GM23338 (cell line): Measurements from ENCODE around the gene RSAD1. TPM values are rescaled to one million over a fixed set of nuclear protein-coding genes. Genes with fewer than 3 reads are reported as not detected.

ENCODE experiments used
- ATAC-seq: fragments of 200-7000 bp; cut with Tn5 transposase; 3 replicates; pipeline ENCODE4 v1.9.1; 2020
- DNase-seq: peaks from one replicate; pipeline ENCODE4 v3.0.0-alpha.2; 2015; ENCODE audit warnings: low spot score
- H2AFZ ChIP-seq: fragments of 200-600 bp; sonication (generic); 2 replicates; pipeline ENCODE4 v1.8.0; 2016; ENCODE audit warnings: antibody characterized with exemption, mild to moderate bottlenecking, moderate library complexity
- H3F3A ChIP-seq: fragments of 200-600 bp; sonication (generic); replicated peaks from 2 replicates; pipeline ENCODE4 v1.8.0; 2017; ENCODE audit warnings: antibody characterized with exemption, mixed run types, low read depth
- H3K27ac ChIP-seq: fragments of 200-600 bp; sonication (generic); 2 replicates; pipeline ENCODE4 v1.6.1; 2016; ENCODE audit warnings: low read depth
- H3K27me3 ChIP-seq: fragments of 200-600 bp; sonication (generic); 2 replicates; pipeline ENCODE4 v1.8.0; 2016; ENCODE audit warnings: mild to moderate bottlenecking, mixed run types, moderate library complexity; ENCODE audit not compliant: insufficient read depth
- H3K36me3 ChIP-seq: fragments of 200-600 bp; sonication (generic); 2 replicates; pipeline ENCODE4 v1.8.0; 2016; ENCODE audit warnings: mild to moderate bottlenecking; ENCODE audit not compliant: insufficient read depth
- H3K4me1 ChIP-seq: fragments of 200-600 bp; sonication (generic); 2 replicates; pipeline ENCODE4 v1.8.0; 2016; ENCODE audit warnings: mild to moderate bottlenecking, moderate library complexity; ENCODE audit not compliant: insufficient read depth
- H3K4me2 ChIP-seq: fragments of 200-600 bp; sonication (generic); 2 replicates; pipeline ENCODE4 v1.7.1; 2017; ENCODE audit warnings: mixed run types
- H3K4me3 ChIP-seq: fragments of 200-600 bp; sonication (generic); 2 replicates; pipeline ENCODE4 v1.6.1; 2016; ENCODE audit warnings: mixed run types
- H3K79me2 ChIP-seq: fragments of 200-600 bp; sonication (generic); replicated peaks from 2 replicates; pipeline ENCODE4 v1.8.0; 2017; ENCODE audit warnings: mild to moderate bottlenecking; ENCODE audit not compliant: insufficient read depth
- H3K9me2 ChIP-seq: fragments of 200-600 bp; sonication (generic); 2 replicates; pipeline ENCODE4 v1.8.0; 2017; ENCODE audit not compliant: insufficient read depth
- H4K20me1 ChIP-seq: fragments of 200-600 bp; sonication (generic); replicated peaks from 2 replicates; pipeline ENCODE4 v1.8.0; 2017; ENCODE audit warnings: mild to moderate bottlenecking; ENCODE audit not compliant: insufficient read depth
- H3K27ac Mint-ChIP-seq: 2 replicates; pipeline ENCODE4 v1.8.0; 2020; ENCODE audit warnings: inconsistent platforms, mild to moderate bottlenecking, moderate library complexity, mixed read lengths
- H3K27me3 Mint-ChIP-seq: 3 replicates; pipeline ENCODE4 v1.8.0; 2022; ENCODE audit warnings: low read depth, mild to moderate bottlenecking, moderate library complexity, mixed read lengths, inconsistent platforms; ENCODE audit not compliant: insufficient read depth, poor library complexity
- H3K36me3 Mint-ChIP-seq: 3 replicates; pipeline ENCODE4 v1.8.0; 2021; ENCODE audit warnings: low read depth, mild to moderate bottlenecking, inconsistent platforms, moderate library complexity, mixed read lengths
- H3K4me1 Mint-ChIP-seq: 3 replicates; pipeline ENCODE4 v1.8.0; 2020; ENCODE audit warnings: mild to moderate bottlenecking, inconsistent platforms, mixed read lengths
- H3K4me3 Mint-ChIP-seq: 3 replicates; pipeline ENCODE4 v1.8.0; 2021; ENCODE audit warnings: moderate library complexity, mild to moderate bottlenecking, inconsistent platforms, mixed read lengths
- H3K9me3 Mint-ChIP-seq: 3 replicates; pipeline ENCODE4 v1.8.0; 2020; ENCODE audit warnings: moderate library complexity, mild to moderate bottlenecking, inconsistent platforms, mixed read lengths
- CREB1 ChIP-seq: fragments of 250-450 bp; sonication (Bioruptor Pico); IDR thresholded peaks from 2 replicates; pipeline ENCODE4 v1.5.0; 2020; ENCODE audit warnings: low read depth, mild to moderate bottlenecking, moderate library complexity
- EZH2phosphoT487 ChIP-seq: fragments of 200-600 bp; sonication (generic); IDR thresholded peaks from one replicate; pipeline ENCODE4 v1.8.1; 2018; ENCODE audit warnings: antibody characterized with exemption; ENCODE audit not compliant: unreplicated experiment
- NANOG ChIP-seq: IDR thresholded peaks from 2 replicates; pipeline ENCODE4 v1.6.1; 2016; ENCODE audit warnings: antibody characterized with exemption, borderline replicate concordance
- POLR2AphosphoS5 ChIP-seq: IDR thresholded peaks from 2 replicates; pipeline ENCODE4 v1.6.1; 2016; ENCODE audit warnings: antibody characterized with exemption, low read depth
- STAT1 ChIP-seq: IDR thresholded peaks from one replicate; pipeline ENCODE4 v1.6.1; 2016; ENCODE audit warnings: antibody characterized with exemption; ENCODE audit not compliant: unreplicated experiment
- ZNF114 ChIP-seq: fragments of 250-450 bp; sonication (Bioruptor Pico); IDR thresholded peaks from 2 replicates; pipeline ENCODE4 v1.5.0; 2020; ENCODE audit warnings: mild to moderate bottlenecking, moderate library complexity
- ZNF331 ChIP-seq: fragments of 250-450 bp; sonication (Bioruptor Pico); IDR thresholded peaks from 2 replicates; pipeline ENCODE4 v1.5.0; 2020; ENCODE audit warnings: low read depth, mild to moderate bottlenecking, moderate library complexity
- polyA plus RNA-seq: library from polyadenylated mRNA; unstranded; fragments of >200 nt; fragmentation: Nextera tagmentation; extraction: Ambion mirVana; gene quantifications from 2 replicates; pipeline ENCODE4 v1.2.1, GENCODE V29; 2016
- total RNA-seq: library from RNA; depleted of rRNA; stranded (reverse); fragments of >200 nt; shearing (Covaris generic); gene quantifications from 2 replicates; pipeline ENCODE4 v1.2.3, GENCODE V29; 2014
- TF ChIP-seq, protein P1 (sequence below): IDR thresholded peaks from one replicate; pipeline ENCODE4 v1.6.1; 2018; ENCODE audit warnings: antibody characterized with exemption; ENCODE audit not compliant: unreplicated experiment
- TF ChIP-seq, protein P2 (sequence below), 2 experiments: fragments of 200-600 bp in 1 of 2; sonication (generic) in 1 of 2; conservative IDR thresholded peaks; 2 replicates each; pipeline versions ENCODE4 v1.5.1 to v1.6.1; 2016 to 2017; ENCODE audit warnings: antibody characterized with exemption in 2 of 2, low read depth in 2 of 2, mild to moderate bottlenecking in 2 of 2, moderate library complexity in 1 of 2
- TF ChIP-seq, protein P3 (sequence below): IDR thresholded peaks from 2 replicates; pipeline ENCODE4 v1.6.1; 2016; ENCODE audit warnings: antibody characterized with exemption
- TF ChIP-seq, protein P4 (sequence below): fragments of 250-450 bp; sonication (Bioruptor Pico); IDR thresholded peaks from 2 replicates; pipeline ENCODE4 v1.5.0; 2020; ENCODE audit warnings: mild to moderate bottlenecking, moderate library complexity

RSAD1 gene
- total and polyA plus RNA-seq, 2 experiments from 2014 or later: 18.4 to 28.7 TPM

DNA sequence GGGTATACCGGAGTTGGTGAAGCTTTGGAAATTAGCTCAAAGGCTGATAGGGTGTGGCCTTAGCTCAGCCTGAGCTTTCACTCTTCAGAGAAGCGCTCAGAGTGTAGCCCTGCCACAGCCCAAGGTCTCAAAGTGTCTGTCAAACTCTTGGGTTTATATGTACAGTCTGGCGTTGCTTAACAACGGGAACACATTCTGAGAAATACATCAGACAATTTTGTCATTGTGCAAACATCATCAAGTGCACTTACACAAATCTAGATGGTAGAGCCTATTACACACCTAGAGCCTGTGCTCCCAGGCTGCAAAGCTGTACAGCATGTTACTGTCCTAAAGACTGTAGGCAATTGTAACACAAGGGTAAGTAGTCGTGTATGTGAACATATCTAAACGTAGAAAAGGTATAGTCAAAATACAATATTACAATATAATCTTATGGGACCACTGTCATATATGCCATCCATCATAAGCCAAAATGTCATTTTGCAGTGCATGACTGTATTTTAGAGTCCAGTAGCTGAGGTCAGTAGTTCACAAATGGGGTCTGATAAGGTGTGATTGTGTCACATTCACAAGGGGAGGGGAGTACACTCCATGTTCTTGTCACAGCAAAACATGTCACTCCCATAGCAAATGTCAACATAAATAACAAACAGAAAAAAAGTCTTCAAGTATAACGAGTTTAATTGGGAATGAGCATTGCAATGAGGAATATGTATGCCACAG lies 30.6 kb upstream of the RSAD1 start:
- peaks cover 7% of the 10 kb centered on the region for H3K4me1 Mint-ChIP-seq
- H3K9me2 ChIP-seq: no peaks in the 10 kb centered on the region
- no peak overlapping the region for H3K27ac ChIP-seq
- no peaks in the 10 kb centered on the region for H3K36me3 Mint-ChIP-seq
- H3K27ac Mint-ChIP-seq: no peak overlapping the region
- H3F3A ChIP-seq: no peaks in the 10 kb centered on the region
- H3K79me2 ChIP-seq: no peaks in the 10 kb centered on the region
- no peak for DNase-seq
- no peak for TF ChIP-seq NANOG
- TF ChIP-seq, protein P1, sequence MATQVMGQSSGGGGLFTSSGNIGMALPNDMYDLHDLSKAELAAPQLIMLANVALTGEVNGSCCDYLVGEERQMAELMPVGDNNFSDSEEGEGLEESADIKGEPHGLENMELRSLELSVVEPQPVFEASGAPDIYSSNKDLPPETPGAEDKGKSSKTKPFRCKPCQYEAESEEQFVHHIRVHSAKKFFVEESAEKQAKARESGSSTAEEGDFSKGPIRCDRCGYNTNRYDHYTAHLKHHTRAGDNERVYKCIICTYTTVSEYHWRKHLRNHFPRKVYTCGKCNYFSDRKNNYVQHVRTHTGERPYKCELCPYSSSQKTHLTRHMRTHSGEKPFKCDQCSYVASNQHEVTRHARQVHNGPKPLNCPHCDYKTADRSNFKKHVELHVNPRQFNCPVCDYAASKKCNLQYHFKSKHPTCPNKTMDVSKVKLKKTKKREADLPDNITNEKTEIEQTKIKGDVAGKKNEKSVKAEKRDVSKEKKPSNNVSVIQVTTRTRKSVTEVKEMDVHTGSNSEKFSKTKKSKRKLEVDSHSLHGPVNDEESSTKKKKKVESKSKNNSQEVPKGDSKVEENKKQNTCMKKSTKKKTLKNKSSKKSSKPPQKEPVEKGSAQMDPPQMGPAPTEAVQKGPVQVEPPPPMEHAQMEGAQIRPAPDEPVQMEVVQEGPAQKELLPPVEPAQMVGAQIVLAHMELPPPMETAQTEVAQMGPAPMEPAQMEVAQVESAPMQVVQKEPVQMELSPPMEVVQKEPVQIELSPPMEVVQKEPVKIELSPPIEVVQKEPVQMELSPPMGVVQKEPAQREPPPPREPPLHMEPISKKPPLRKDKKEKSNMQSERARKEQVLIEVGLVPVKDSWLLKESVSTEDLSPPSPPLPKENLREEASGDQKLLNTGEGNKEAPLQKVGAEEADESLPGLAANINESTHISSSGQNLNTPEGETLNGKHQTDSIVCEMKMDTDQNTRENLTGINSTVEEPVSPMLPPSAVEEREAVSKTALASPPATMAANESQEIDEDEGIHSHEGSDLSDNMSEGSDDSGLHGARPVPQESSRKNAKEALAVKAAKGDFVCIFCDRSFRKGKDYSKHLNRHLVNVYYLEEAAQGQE: no peak
- TF ChIP-seq, protein P2, sequence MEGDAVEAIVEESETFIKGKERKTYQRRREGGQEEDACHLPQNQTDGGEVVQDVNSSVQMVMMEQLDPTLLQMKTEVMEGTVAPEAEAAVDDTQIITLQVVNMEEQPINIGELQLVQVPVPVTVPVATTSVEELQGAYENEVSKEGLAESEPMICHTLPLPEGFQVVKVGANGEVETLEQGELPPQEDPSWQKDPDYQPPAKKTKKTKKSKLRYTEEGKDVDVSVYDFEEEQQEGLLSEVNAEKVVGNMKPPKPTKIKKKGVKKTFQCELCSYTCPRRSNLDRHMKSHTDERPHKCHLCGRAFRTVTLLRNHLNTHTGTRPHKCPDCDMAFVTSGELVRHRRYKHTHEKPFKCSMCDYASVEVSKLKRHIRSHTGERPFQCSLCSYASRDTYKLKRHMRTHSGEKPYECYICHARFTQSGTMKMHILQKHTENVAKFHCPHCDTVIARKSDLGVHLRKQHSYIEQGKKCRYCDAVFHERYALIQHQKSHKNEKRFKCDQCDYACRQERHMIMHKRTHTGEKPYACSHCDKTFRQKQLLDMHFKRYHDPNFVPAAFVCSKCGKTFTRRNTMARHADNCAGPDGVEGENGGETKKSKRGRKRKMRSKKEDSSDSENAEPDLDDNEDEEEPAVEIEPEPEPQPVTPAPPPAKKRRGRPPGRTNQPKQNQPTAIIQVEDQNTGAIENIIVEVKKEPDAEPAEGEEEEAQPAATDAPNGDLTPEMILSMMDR (conservative IDR thresholded peaks at IDR 0.05; ENCODE audit: low read depth in 2 of 2): no peak
- TF ChIP-seq ZNF331 (CRISPR knock-in tag): no peak
- TF ChIP-seq POLR2AphosphoS5: no peak
- no peak for TF ChIP-seq CREB1 (CRISPR knock-in tag)
- TF ChIP-seq, protein P3, sequence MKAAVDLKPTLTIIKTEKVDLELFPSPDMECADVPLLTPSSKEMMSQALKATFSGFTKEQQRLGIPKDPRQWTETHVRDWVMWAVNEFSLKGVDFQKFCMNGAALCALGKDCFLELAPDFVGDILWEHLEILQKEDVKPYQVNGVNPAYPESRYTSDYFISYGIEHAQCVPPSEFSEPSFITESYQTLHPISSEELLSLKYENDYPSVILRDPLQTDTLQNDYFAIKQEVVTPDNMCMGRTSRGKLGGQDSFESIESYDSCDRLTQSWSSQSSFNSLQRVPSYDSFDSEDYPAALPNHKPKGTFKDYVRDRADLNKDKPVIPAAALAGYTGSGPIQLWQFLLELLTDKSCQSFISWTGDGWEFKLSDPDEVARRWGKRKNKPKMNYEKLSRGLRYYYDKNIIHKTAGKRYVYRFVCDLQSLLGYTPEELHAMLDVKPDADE: no peak
- no peak for TF ChIP-seq ZNF114 (CRISPR knock-in tag)
- TF ChIP-seq, protein P4, sequence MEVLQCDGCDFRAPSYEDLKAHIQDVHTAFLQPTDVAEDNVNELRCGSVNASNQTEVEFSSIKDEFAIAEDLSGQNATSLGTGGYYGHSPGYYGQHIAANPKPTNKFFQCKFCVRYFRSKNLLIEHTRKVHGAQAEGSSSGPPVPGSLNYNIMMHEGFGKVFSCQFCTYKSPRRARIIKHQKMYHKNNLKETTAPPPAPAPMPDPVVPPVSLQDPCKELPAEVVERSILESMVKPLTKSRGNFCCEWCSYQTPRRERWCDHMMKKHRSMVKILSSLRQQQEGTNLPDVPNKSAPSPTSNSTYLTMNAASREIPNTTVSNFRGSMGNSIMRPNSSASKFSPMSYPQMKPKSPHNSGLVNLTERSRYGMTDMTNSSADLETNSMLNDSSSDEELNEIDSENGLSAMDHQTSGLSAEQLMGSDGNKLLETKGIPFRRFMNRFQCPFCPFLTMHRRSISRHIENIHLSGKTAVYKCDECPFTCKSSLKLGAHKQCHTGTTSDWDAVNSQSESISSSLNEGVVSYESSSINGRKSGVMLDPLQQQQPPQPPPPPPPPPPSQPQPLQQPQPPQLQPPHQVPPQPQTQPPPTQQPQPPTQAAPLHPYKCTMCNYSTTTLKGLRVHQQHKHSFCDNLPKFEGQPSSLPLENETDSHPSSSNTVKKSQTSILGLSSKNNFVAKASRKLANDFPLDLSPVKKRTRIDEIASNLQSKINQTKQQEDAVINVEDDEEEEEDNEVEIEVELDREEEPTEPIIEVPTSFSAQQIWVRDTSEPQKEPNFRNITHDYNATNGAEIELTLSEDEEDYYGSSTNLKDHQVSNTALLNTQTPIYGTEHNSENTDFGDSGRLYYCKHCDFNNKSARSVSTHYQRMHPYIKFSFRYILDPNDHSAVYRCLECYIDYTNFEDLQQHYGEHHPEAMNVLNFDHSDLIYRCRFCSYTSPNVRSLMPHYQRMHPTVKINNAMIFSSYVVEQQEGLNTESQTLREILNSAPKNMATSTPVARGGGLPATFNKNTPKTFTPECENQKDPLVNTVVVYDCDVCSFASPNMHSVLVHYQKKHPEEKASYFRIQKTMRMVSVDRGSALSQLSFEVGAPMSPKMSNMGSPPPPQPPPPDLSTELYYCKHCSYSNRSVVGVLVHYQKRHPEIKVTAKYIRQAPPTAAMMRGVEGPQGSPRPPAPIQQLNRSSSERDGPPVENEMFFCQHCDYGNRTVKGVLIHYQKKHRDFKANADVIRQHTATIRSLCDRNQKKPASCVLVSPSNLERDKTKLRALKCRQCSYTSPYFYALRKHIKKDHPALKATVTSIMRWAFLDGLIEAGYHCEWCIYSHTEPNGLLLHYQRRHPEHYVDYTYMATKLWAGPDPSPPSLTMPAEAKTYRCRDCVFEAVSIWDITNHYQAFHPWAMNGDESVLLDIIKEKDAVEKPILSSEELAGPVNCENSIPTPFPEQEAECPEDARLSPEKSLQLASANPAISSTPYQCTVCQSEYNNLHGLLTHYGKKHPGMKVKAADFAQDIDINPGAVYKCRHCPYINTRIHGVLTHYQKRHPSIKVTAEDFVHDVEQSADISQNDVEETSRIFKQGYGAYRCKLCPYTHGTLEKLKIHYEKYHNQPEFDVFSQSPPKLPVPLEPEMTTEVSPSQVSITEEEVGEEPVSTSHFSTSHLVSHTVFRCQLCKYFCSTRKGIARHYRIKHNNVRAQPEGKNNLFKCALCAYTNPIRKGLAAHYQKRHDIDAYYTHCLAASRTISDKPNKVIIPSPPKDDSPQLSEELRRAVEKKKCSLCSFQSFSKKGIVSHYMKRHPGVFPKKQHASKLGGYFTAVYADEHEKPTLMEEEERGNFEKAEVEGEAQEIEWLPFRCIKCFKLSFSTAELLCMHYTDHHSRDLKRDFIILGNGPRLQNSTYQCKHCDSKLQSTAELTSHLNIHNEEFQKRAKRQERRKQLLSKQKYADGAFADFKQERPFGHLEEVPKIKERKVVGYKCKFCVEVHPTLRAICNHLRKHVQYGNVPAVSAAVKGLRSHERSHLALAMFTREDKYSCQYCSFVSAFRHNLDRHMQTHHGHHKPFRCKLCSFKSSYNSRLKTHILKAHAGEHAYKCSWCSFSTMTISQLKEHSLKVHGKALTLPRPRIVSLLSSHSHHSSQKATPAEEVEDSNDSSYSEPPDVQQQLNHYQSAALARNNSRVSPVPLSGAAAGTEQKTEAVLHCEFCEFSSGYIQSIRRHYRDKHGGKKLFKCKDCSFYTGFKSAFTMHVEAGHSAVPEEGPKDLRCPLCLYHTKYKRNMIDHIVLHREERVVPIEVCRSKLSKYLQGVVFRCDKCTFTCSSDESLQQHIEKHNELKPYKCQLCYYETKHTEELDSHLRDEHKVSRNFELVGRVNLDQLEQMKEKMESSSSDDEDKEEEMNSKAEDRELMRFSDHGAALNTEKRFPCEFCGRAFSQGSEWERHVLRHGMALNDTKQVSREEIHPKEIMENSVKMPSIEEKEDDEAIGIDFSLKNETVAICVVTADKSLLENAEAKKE (CRISPR knock-in tag): no peak
- no peak for TF ChIP-seq EZH2phosphoT487
- TF ChIP-seq STAT1: no peak
- ATAC-seq: no peak
- H3K27me3 ChIP-seq: no peaks in the 10 kb centered on the region
- no peaks in the 10 kb centered on the region for H3K36me3 ChIP-seq
- H3K4me3 ChIP-seq: no peak overlapping the region
- H4K20me1 ChIP-seq: peaks cover 12% of the 10 kb centered on the region
- peaks cover 2% of the 10 kb centered on the region for H3K27me3 Mint-ChIP-seq
- H2AFZ ChIP-seq: no peak overlapping the region
- H3K4me2 ChIP-seq: no peak overlapping the region
- H3K9me3 Mint-ChIP-seq: no peaks in the 10 kb centered on the region
- H3K4me1 ChIP-seq: peaks cover 9% of the 10 kb centered on the region
- no peak overlapping the region for H3K4me3 Mint-ChIP-seq
